ENCODE data around the gene SLC4A1AP. TPM values are rescaled to one million over a fixed set of nuclear protein-coding genes. Genes with fewer than 3 reads are reported as not detected.

The SLC4A1AP gene
- total RNA-seq, 1 donor from 2014 or later = 18.7 TPM

GRCh38 chr2:27634291-27634690 lies 29.4 kb upstream of the SLC4A1AP start:
- TF ChIP-seq CTCF (IDR thresholded peaks at IDR 0.05) = no peak
- intact Hi-C loops (cut with DNase I) = no loop called here
- Histone ChIP-seq H3K9me3 (no peaks in the 10 kb centered on the region), H3K36me3 (peaks cover 88% of the 10 kb centered on the region), H3K27me3 (no peaks in the 10 kb centered on the region), H3K27ac (no peak overlapping the region), H3K4me1 (peaks cover 8% of the 10 kb centered on the region), H3K4me3 (no peak overlapping the region)
- ATAC-seq (no peak), DNase-seq (no peak)

GRCh38 chr2:27636766-27637165 lies 26.9 kb upstream of the SLC4A1AP start:
- Histone ChIP-seq H3K27me3 (no peaks in the 10 kb centered on the region), H3K4me3 (no peak overlapping the region), H3K27ac (no peak overlapping the region), H3K4me1 (no peaks in the 10 kb centered on the region), H3K9me3 (no peaks in the 10 kb centered on the region), H3K36me3 (peaks cover 99% of the 10 kb centered on the region)
- TF ChIP-seq CTCF (IDR thresholded peaks at IDR 0.05) = no peak
- ATAC-seq (no peak), DNase-seq (no peak)
- intact Hi-C loops (cut with DNase I) = no loop called here

- H3K27ac ChIP-seq = no peak overlapping the region
- DNase-seq (no peak), ATAC-seq (no peak)
- H3K4me3 ChIP-seq = no peak overlapping the region
- H3K4me1 ChIP-seq = no peaks in the 10 kb centered on the region
- H3K36me3 ChIP-seq = peaks cover 96% of the 10 kb centered on the region
- no peaks in the 10 kb centered on the region for H3K9me3 ChIP-seq
- H3K27me3 ChIP-seq = no peaks in the 10 kb centered on the region
- no peak for TF ChIP-seq CTCF (IDR thresholded peaks at IDR 0.05)
- intact Hi-C loops (cut with DNase I) = no loop called here
Measured at GRCh38 chr2:27638037-27638637, 25.6 kb upstream of the SLC4A1AP start.

- intact Hi-C loops (cut with DNase I) = no loop called here
- peaks cover 95% of the 10 kb centered on the region for H3K36me3 ChIP-seq
- TF ChIP-seq CTCF (IDR thresholded peaks at IDR 0.05) = no peak
- H3K4me3 ChIP-seq = no peak overlapping the region
- no peaks in the 10 kb centered on the region for H3K4me1 ChIP-seq
- no peak for ATAC-seq
- H3K27ac ChIP-seq = no peak overlapping the region
- H3K9me3 ChIP-seq = no peaks in the 10 kb centered on the region
- DNase-seq = no peak
- H3K27me3 ChIP-seq = no peaks in the 10 kb centered on the region
Measured at GRCh38 chr2:27638709-27639108, 25.0 kb upstream of the SLC4A1AP start.

GRCh38 chr2:27640722-27641245 lies 22.9 kb upstream of the SLC4A1AP start:
- no peaks in the 10 kb centered on the region for H3K9me3 ChIP-seq
- no peak overlapping the region for H3K4me3 ChIP-seq
- DNase-seq = no peak
- ATAC-seq = no peak
- H3K27ac ChIP-seq = no peak overlapping the region
- intact Hi-C loops (cut with DNase I) = no loop called here
- H3K27me3 ChIP-seq = no peaks in the 10 kb centered on the region
- H3K36me3 ChIP-seq = peaks cover 92% of the 10 kb centered on the region
- TF ChIP-seq CTCF (IDR thresholded peaks at IDR 0.05) = no peak
- no peaks in the 10 kb centered on the region for H3K4me1 ChIP-seq

- TF ChIP-seq CTCF (IDR thresholded peaks at IDR 0.05) = no peak
- DNase-seq = no peak
- Histone ChIP-seq H3K4me3 (no peak overlapping the region), H3K9me3 (no peaks in the 10 kb centered on the region), H3K4me1 (no peaks in the 10 kb centered on the region), H3K27me3 (no peaks in the 10 kb centered on the region), H3K36me3 (peaks cover 92% of the 10 kb centered on the region), H3K27ac (no peak overlapping the region)
- ATAC-seq = no peak
- intact Hi-C loops (cut with DNase I) = no loop called here
Measured at GRCh38 chr2:27645197-27645596, 18.5 kb upstream of the SLC4A1AP start.

All from upper lobe of right lung (tissue), 1 donor.